ENCODE measurements around the gene CDX1.

CDX1 gene

GRCh38 chr5:150146862-150147601 is 19.5 kb upstream of the CDX1 start:
- DNase-seq: no peak

GRCh38 chr5:150147670-150148069 is 18.9 kb upstream of the CDX1 start:
- DNase-seq: no peak

- DNase-seq: no peak
Observed at GRCh38 chr5:150148117-150148927, 18.3 kb upstream of the CDX1 start.

GRCh38 chr5:150149618-150150017 is 17.0 kb upstream of the CDX1 start:
- DNase-seq: no peak

- no peak for DNase-seq
Observed at GRCh38 chr5:150152636-150153462, 13.7 kb upstream of the CDX1 start.

- no peak for DNase-seq
Observed at GRCh38 chr5:150153483-150153882, 13.1 kb upstream of the CDX1 start.

- DNase-seq: no peak
Observed at GRCh38 chr5:150153957-150154617, 12.5 kb upstream of the CDX1 start.

GRCh38 chr5:150154618-150155128 is 11.9 kb upstream of the CDX1 start:
- DNase-seq: no peak

- DNase-seq: no peak
Observed at GRCh38 chr5:150155258-150156026, 11.1 kb upstream of the CDX1 start, which contains the start of gene PDGFRB. Gene PDGFRB, minus strand, starts transcription at chr5:150155845. Its CDS starts 18,798 bp downstream, at chr5:150137047.

GRCh38 chr5:150156027-150156368 is 10.6 kb upstream of the CDX1 start:
- DNase-seq: no peak

GRCh38 chr5:150156540-150156939 is 10.0 kb upstream of the CDX1 start:
- no peak for DNase-seq

GRCh38 chr5:150157168-150157567 is 9.4 kb upstream of the CDX1 start:
- no peak for DNase-seq

GRCh38 chr5:150158170-150158949 is 8.2 kb upstream of the CDX1 start:
- no peak for DNase-seq

- DNase-seq: no peak
Observed at GRCh38 chr5:150159031-150159430, 7.5 kb upstream of the CDX1 start.

- DNase-seq: no peak
Observed at GRCh38 chr5:150159741-150160179, 6.8 kb upstream of the CDX1 start.

- DNase-seq: no peak
Observed at GRCh38 chr5:150160448-150161081, 6.0 kb upstream of the CDX1 start.

- DNase-seq: peak; percentile 44
Observed at GRCh38 chr5:150161242-150162141, 5.1 kb upstream of the CDX1 start.

- DNase-seq: no peak
Observed at GRCh38 chr5:150162142-150162513, 4.5 kb upstream of the CDX1 start.

- no peak for DNase-seq
Observed at GRCh38 chr5:150163035-150163434, 3.5 kb upstream of the CDX1 start.

Measured in central memory CD4-positive, alpha-beta T cell (primary cell).